Measurements from ENCODE around the gene NOS3. TPM values are rescaled to one million over a fixed set of nuclear protein-coding genes. Genes with fewer than 3 reads are reported as not detected.

NOS3 gene
- total and polyA plus RNA-seq, 2 donors from 2014 or later, result 9.3 to 51.7 TPM

- FAIRE-seq, result no peak
- Histone ChIP-seq H3K9ac (ENCODE audit: low read length in 3 of 3) (no peak overlapping the region), H3K36me3 (ENCODE audit: control insufficient read depth in 2 of 3, insufficient read depth in 3 of 3, low read length in 3 of 3) (no peaks in the 10 kb centered on the region), H3K9me3 (ENCODE audit: control insufficient read depth in 2 of 3, insufficient read depth in 1 of 3, low read length in 3 of 3) (no peaks in the 10 kb centered on the region), H3K4me3 (ENCODE audit: low read length in 3 of 3) (no peak overlapping the region), H3K4me1 (ENCODE audit: control insufficient read depth in 2 of 3, insufficient read depth in 2 of 3, low read depth in 1 of 3, low read length in 3 of 3) (peaks cover 0 to 3% (median 0%) of the 10 kb centered on the region in 3 donors), H3K27me3 (ENCODE audit: control insufficient read depth, insufficient read depth, low read length) (peaks cover 5% of the 10 kb centered on the region), H3K27ac (ENCODE audit: low read depth in 2 of 2, low read length in 2 of 2) (no peak overlapping the region)
- TF ChIP-seq CTCF (IDR thresholded peaks at IDR 0.05; ENCODE audit: borderline replicate concordance, extremely low read depth, insufficient read depth), result no peak
- peak in 1 of 5 donors; percentile 62 for DNase-seq
- intact Hi-C loops (cut with DNase I), result no loop called here
Observed at GRCh38 chr7:150975536-150976319, 15.1 kb upstream of the NOS3 start.

- Histone ChIP-seq H3K4me3 (ENCODE audit: low read length in 3 of 3) (peak overlapping the region in 1 of 3 donors; percentile 9), H3K27me3 (ENCODE audit: control insufficient read depth, insufficient read depth, low read length) (peaks cover 5% of the 10 kb centered on the region), H3K27ac (ENCODE audit: low read depth in 2 of 2, low read length in 2 of 2) (no peak overlapping the region), H3K36me3 (ENCODE audit: control insufficient read depth in 2 of 3, insufficient read depth in 3 of 3, low read length in 3 of 3) (no peaks in the 10 kb centered on the region), H3K4me1 (ENCODE audit: control insufficient read depth in 2 of 3, insufficient read depth in 2 of 3, low read depth in 1 of 3, low read length in 3 of 3) (no peaks in the 10 kb centered on the region), H3K9ac (ENCODE audit: low read length in 3 of 3) (no peak overlapping the region), H3K9me3 (ENCODE audit: control insufficient read depth in 2 of 3, insufficient read depth in 1 of 3, low read length in 3 of 3) (no peaks in the 10 kb centered on the region)
- intact Hi-C loops (cut with DNase I), result no loop called here
- no peak for TF ChIP-seq CTCF (IDR thresholded peaks at IDR 0.05; ENCODE audit: borderline replicate concordance, extremely low read depth, insufficient read depth)
- DNase-seq (peak in 4 of 5 donors; percentile 73 to 87 (median 78)), FAIRE-seq (no peak)
Observed at GRCh38 chr7:150976529-150977381, 14.1 kb upstream of the NOS3 start.

GRCh38 chr7:150977382-150978125, 13.3 kb upstream of the NOS3 start:
- H3K4me1 ChIP-seq (ENCODE audit: control insufficient read depth in 2 of 3, insufficient read depth in 2 of 3, low read depth in 1 of 3, low read length in 3 of 3), result no peaks in the 10 kb centered on the region
- peak overlapping the region in 1 of 3 donors; percentile 9 for H3K4me3 ChIP-seq (ENCODE audit: low read length in 3 of 3)
- no peak overlapping the region for H3K9ac ChIP-seq (ENCODE audit: low read length in 3 of 3)
- no peaks in the 10 kb centered on the region for H3K36me3 ChIP-seq (ENCODE audit: control insufficient read depth in 2 of 3, insufficient read depth in 3 of 3, low read length in 3 of 3)
- peak in 2 of 5 donors; percentile 43 to 78 for DNase-seq
- H3K9me3 ChIP-seq (ENCODE audit: control insufficient read depth in 2 of 3, insufficient read depth in 1 of 3, low read length in 3 of 3), result no peaks in the 10 kb centered on the region
- intact Hi-C loops (cut with DNase I), result no loop called here
- H3K27me3 ChIP-seq (ENCODE audit: control insufficient read depth, insufficient read depth, low read length), result peaks cover 5% of the 10 kb centered on the region
- FAIRE-seq, result no peak
- no peak for TF ChIP-seq CTCF (IDR thresholded peaks at IDR 0.05; ENCODE audit: borderline replicate concordance, extremely low read depth, insufficient read depth)
- no peak overlapping the region for H3K27ac ChIP-seq (ENCODE audit: low read depth in 2 of 2, low read length in 2 of 2)
